Liver (tissue), 9 donors: Measurements from ENCODE around the gene IL36G. TPM values are rescaled to one million over a fixed set of nuclear protein-coding genes. Genes with fewer than 3 reads are reported as not detected.

Experiments used
- DNase-seq: peaks from one replicate; pipeline ENCODE4 v3.0.0-alpha.2; 2017; ENCODE audit warnings: low spot score
- H3K27ac ChIP-seq, 2 donors: one replicate each; pipeline ENCODE4 v1.7.0; 2013; ENCODE audit warnings: inconsistent platforms in 2 of 2, low read length in 2 of 2, control low read depth in 1 of 2, low read depth in 1 of 2, mild to moderate bottlenecking in 1 of 2
- H3K27me3 ChIP-seq, 4 donors: one replicate each; pipeline versions ENCODE4 v1.6.1 to v1.7.0; 2013; ENCODE audit warnings: low read length in 3 of 4, inconsistent platforms in 1 of 4, mild to moderate bottlenecking in 1 of 4, moderate library complexity in 1 of 4; ENCODE audit not compliant: control insufficient read depth in 4 of 4, insufficient read depth in 4 of 4
- H3K36me3 ChIP-seq, 4 donors: one replicate each; pipeline versions ENCODE4 v1.6.1 to v1.7.0; 2013; ENCODE audit warnings: low read length in 3 of 4, mild to moderate bottlenecking in 3 of 4, low read depth in 1 of 4, moderate library complexity in 1 of 4; ENCODE audit not compliant: control insufficient read depth in 4 of 4, insufficient read depth in 3 of 4
- H3K4me1 ChIP-seq, 4 donors: one replicate each; pipeline versions ENCODE4 v1.6.1 to v1.7.0; 2013; ENCODE audit warnings: low read length in 3 of 4, mild to moderate bottlenecking in 3 of 4, moderate library complexity in 1 of 4; ENCODE audit not compliant: control insufficient read depth in 4 of 4, insufficient read depth in 4 of 4
- H3K4me3 ChIP-seq, 3 donors: one replicate each; pipeline versions ENCODE4 v1.6.1 to v1.7.0; 2013; ENCODE audit warnings: low read length in 3 of 3, control low read depth in 1 of 3, low read depth in 1 of 3, mild to moderate bottlenecking in 1 of 3
- H3K9ac ChIP-seq, 2 donors: one replicate each; pipeline ENCODE4 v1.7.0; 2013; ENCODE audit warnings: low read length in 2 of 2, mild to moderate bottlenecking in 2 of 2, moderate library complexity in 2 of 2, control low read depth in 1 of 2, low read depth in 1 of 2
- H3K9me3 ChIP-seq, 4 donors: one replicate each; pipeline versions ENCODE4 v1.6.1 to v1.7.0; 2013; ENCODE audit warnings: low read length in 3 of 4; ENCODE audit not compliant: control insufficient read depth in 4 of 4
- ATF3 ChIP-seq: IDR thresholded peaks from 2 replicates; pipeline ENCODE4 v1.6.1; 2016; ENCODE audit warnings: antibody characterized with exemption
- CTCF ChIP-seq: fragments of 150-350 bp; IDR thresholded peaks from 2 replicates; pipeline ENCODE4 v1.5.1; 2017; ENCODE audit warnings: improper control_type of control experiment, low read depth, low read length; ENCODE audit not compliant: missing input control
- EGR1 ChIP-seq, 2 donors: IDR thresholded peaks; 2 replicates each; pipeline ENCODE4 v1.6.1; 2016 to 2018; ENCODE audit warnings: antibody characterized with exemption in 2 of 2, low read depth in 2 of 2
- FOXA1 ChIP-seq: IDR thresholded peaks from 2 replicates; pipeline ENCODE4 v1.6.1; 2016; ENCODE audit warnings: antibody characterized with exemption
- FOXA2 ChIP-seq: IDR thresholded peaks from 2 replicates; pipeline ENCODE4 v1.6.1; 2016; ENCODE audit warnings: antibody characterized with exemption
- GABPA ChIP-seq, 2 donors: IDR thresholded peaks in 1 of 2; conservative IDR thresholded peaks in 1 of 2; 2 replicates each; pipeline ENCODE4 v1.6.1; 2016; ENCODE audit warnings: antibody characterized with exemption in 2 of 2, mild to moderate bottlenecking in 1 of 2, moderate library complexity in 1 of 2
- HNF4A ChIP-seq, 2 donors: conservative IDR thresholded peaks; 2 replicates each; pipeline ENCODE4 v1.6.1; 2016; ENCODE audit warnings: antibody characterized with exemption in 2 of 2, mild to moderate bottlenecking in 2 of 2
- HNF4G ChIP-seq: IDR thresholded peaks from 2 replicates; pipeline ENCODE4 v1.6.1; 2016; ENCODE audit warnings: antibody characterized with exemption
- JUND ChIP-seq, 2 donors: IDR thresholded peaks; 2 replicates each; pipeline ENCODE4 v1.6.1; 2016; ENCODE audit warnings: antibody characterized with exemption in 2 of 2
- MAX ChIP-seq: IDR thresholded peaks from 2 replicates; pipeline ENCODE4 v1.6.1; 2016; ENCODE audit warnings: antibody characterized with exemption
- NR2F2 ChIP-seq: IDR thresholded peaks from 2 replicates; pipeline ENCODE4 v1.6.1; 2016; ENCODE audit warnings: antibody characterized with exemption
- RAD21 ChIP-seq, 2 donors: IDR thresholded peaks; 2 replicates each; pipeline ENCODE4 v1.6.1; 2016; ENCODE audit warnings: antibody characterized with exemption in 2 of 2, mild to moderate bottlenecking in 2 of 2
- REST ChIP-seq: IDR thresholded peaks from 2 replicates; pipeline ENCODE4 v1.6.1; 2016; ENCODE audit warnings: antibody characterized with exemption, mild to moderate bottlenecking
- RXRA ChIP-seq, 2 donors: IDR thresholded peaks; 2 replicates each; pipeline ENCODE4 v1.6.1; 2017 to 2018; ENCODE audit warnings: antibody characterized with exemption in 2 of 2, mild to moderate bottlenecking in 1 of 2
- SP1 ChIP-seq: IDR thresholded peaks from 2 replicates; pipeline ENCODE4 v1.6.1; 2018; ENCODE audit warnings: antibody characterized with exemption, mild to moderate bottlenecking
- TAF1 ChIP-seq: conservative IDR thresholded peaks from 2 replicates; pipeline ENCODE4 v1.6.1; 2016; ENCODE audit warnings: antibody characterized with exemption, mild to moderate bottlenecking
- YY1 ChIP-seq: IDR thresholded peaks from 2 replicates; pipeline ENCODE4 v1.6.1; 2016; ENCODE audit warnings: antibody characterized with exemption, mild to moderate bottlenecking
- ZBTB33 ChIP-seq: IDR thresholded peaks from 2 replicates; pipeline ENCODE4 v1.6.1; 2016; ENCODE audit warnings: antibody characterized with exemption
- WGBS: extraction: QIAGEN DNeasy Blood & Tissue Kit; methylation state at CpG from one replicate; pipeline ENCODE4 v1.1.7; 2013; 5-methylcytosine and 5-hydroxymethylcytosine counted together
- polyA plus RNA-seq, 2 donors: library from polyadenylated mRNA; stranded (reverse) in 1 of 2; unstranded in 1 of 2; fragments of 200-250 nt in 1 of 2; fragments of >200 nt in 1 of 2; fragmentation: Nextera tagmentation in 1 of 2; extraction: Ambion mirVana in 1 of 2; gene quantifications; one replicate each; pipeline versions ENCODE4 v1.2.1 to v1.2.3, GENCODE V29; 2013 to 2015
- total RNA-seq, 2 donors: library from RNA; depleted of rRNA; stranded (reverse); fragments of >200 nt; gene quantifications; one replicate each; pipeline ENCODE4 v1.2.3, GENCODE V29; 2014
- donor health status: healthy.
- donor health status: healthy.
- donor health status: healthy.
- donor health status: healthy.
- donor health status: healthy.

The IL36G gene
- total and polyA plus RNA-seq, 4 donors, result not detected

- Histone ChIP-seq H3K9me3 (no peaks in the 10 kb centered on the region), H3K4me1 (no peaks in the 10 kb centered on the region), H3K36me3 (no peaks in the 10 kb centered on the region), H3K9ac (no peak overlapping the region), H3K27me3 (no peaks in the 10 kb centered on the region), H3K27ac (no peak overlapping the region), H3K4me3 (no peak overlapping the region)
- WGBS, result 93% methylated on average over 2 of the region's 2 CpGs
- no peak for DNase-seq
- no peak for TF ChIP-seq YY1
- TF ChIP-seq HNF4A (conservative IDR thresholded peaks at IDR 0.05), result no peak
- TF ChIP-seq TAF1, result no peak
- no peak for TF ChIP-seq RAD21 (IDR thresholded peaks at IDR 0.05)
- no peak for TF ChIP-seq GABPA (IDR thresholded peaks at IDR 0.05 in 1 of 2, conservative IDR thresholded peaks at IDR 0.05 in 1 of 2)
- TF ChIP-seq ATF3, result no peak
- TF ChIP-seq NR2F2, result no peak
- no peak for TF ChIP-seq REST
- no peak for TF ChIP-seq FOXA2
Observed at GRCh38 chr2:113015655-113016054, 37.8 kb downstream of the IL36G start.

GRCh38 chr2:113018509-113018908 lies 40.7 kb downstream of the IL36G start:
- WGBS, result 72% methylated on average over 3 of the region's 3 CpGs
- H3K9ac ChIP-seq, result no peak overlapping the region
- no peak for DNase-seq

More at GRCh38 chr2:113018509-113018908, 40.7 kb downstream of the IL36G start:
- Histone ChIP-seq H3K4me3 (no peak overlapping the region), H3K36me3 (no peaks in the 10 kb centered on the region), H3K27me3 (no peaks in the 10 kb centered on the region), H3K9me3 (no peaks in the 10 kb centered on the region), H3K4me1 (no peaks in the 10 kb centered on the region), H3K27ac (no peak overlapping the region)
- no peak for TF ChIP-seq ZBTB33
- TF ChIP-seq NR2F2, result no peak
- TF ChIP-seq RXRA (IDR thresholded peaks at IDR 0.05), result no peak
- TF ChIP-seq FOXA1, result no peak
- no peak for TF ChIP-seq CTCF
- no peak for TF ChIP-seq SP1
- no peak for TF ChIP-seq EGR1 (IDR thresholded peaks at IDR 0.05; ENCODE audit: low read depth in 2 of 2)
- TF ChIP-seq HNF4A (conservative IDR thresholded peaks at IDR 0.05), result no peak
- no peak for TF ChIP-seq HNF4G
- TF ChIP-seq YY1, result no peak
- no peak for TF ChIP-seq GABPA (IDR thresholded peaks at IDR 0.05 in 1 of 2, conservative IDR thresholded peaks at IDR 0.05 in 1 of 2)
- no peak for TF ChIP-seq MAX
- no peak for TF ChIP-seq JUND (IDR thresholded peaks at IDR 0.05)
- TF ChIP-seq TAF1, result no peak
- TF ChIP-seq REST, result no peak
- no peak for TF ChIP-seq ATF3
- TF ChIP-seq FOXA2, result no peak
